Measurements from ENCODE around the gene BATF2.

The BATF2 gene

GRCh38 chr11:64970731-64971151 lies 26.0 kb downstream of the BATF2 start:
- in situ Hi-C loops (cut with MboI; ENCODE audit: low sequenced_read_pairs) = no loop called here

DNA sequence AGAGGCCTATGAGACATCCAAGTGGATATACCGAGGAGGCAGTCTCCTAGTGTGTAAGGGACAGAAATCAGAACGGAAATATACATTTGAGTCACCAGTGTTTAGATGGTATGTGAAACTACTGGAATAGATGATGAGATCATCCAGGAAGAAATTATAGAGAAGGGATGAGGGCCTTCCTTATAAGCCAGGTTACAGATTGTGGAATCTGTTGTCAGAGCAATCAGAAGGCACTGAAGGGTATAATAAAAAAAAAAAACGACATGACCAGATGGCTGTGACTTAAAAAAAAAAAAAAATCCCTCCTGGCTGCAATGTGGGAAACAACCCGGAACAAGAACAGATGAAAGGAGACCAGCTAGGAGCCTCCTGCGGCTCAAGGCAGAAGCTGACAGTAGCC lies 27.6 kb downstream of the BATF2 start:
- in situ Hi-C loops (cut with MboI; ENCODE audit: low sequenced_read_pairs) = no loop called here

GRCh38 chr11:64967375-64967774 lies 29.4 kb downstream of the BATF2 start:
- in situ Hi-C loops (cut with MboI; ENCODE audit: low sequenced_read_pairs) = no loop called here

DNA sequence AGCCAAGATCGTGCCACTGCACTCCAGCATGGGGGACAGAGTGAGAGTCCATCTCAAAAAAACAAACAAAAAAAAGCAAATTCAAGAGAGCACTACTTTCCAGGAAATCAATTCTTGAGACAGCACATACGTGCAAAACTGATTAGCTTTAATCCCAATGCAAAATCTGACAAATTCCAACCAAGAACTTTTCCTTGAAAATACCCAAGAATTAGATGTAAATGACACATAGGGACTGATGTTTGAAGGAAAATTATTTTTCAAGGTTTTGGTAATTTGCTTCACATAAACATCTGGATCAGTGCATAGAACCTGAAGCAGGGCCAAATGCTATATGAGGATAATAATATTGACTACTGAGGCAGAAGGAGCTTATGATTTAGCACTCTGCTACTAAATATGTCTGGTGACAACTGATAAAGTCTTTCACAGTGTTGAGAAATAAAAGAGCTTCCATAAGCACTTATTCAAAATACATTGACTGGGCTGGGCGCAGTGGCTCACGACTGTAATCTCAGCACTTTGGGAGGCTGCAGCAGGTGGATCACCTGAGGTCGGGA lies 33.6 kb downstream of the BATF2 start:
- in situ Hi-C loops (cut with MboI; ENCODE audit: low sequenced_read_pairs) = no loop called here

- in situ Hi-C loops (cut with MboI; ENCODE audit: low sequenced_read_pairs) = no loop called here
Observed at GRCh38 chr11:64960719-64961118, 36.1 kb downstream of the BATF2 start.

DNA sequence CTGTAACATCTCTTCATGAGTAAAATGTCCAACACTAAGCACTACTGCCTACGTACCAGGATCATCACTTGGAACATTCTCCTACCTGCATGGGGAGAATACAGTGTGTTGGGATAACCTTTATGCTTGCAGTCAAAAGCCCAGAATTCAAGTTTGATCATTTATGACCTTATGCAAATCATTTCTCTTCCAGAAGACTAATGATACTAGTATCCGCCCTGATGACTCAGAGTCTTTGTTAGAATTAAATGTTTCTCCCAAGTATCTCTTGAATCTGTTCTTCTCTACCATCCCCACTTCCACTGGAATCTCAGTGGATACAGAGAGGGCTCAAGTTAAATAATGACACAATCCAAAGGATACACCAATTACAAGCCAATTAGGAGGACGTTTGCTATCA lies 37.3 kb downstream of the BATF2 start:
- in situ Hi-C loops (cut with MboI; ENCODE audit: low sequenced_read_pairs) = no loop called here

DNA sequence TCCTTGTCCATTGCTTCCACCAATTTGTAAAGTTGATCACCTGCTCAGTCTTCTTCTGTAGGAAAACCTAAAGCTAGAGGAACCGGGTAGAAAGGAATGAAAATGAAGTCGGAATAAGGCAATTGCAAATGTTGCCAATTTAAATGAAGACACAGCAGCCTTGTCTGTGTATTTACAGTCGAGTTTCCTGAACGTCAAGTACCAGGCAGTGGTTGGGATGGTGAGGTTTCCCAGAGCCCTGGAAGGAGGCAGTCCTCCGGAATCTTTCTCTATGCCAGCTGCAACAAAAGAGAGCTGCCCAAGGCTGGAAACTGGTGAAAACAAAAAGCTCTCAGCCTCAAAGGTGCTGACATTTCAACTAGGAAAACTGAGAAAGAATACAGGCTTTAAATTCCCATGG lies 42.6 kb downstream of the BATF2 start:
- in situ Hi-C loops (cut with MboI; ENCODE audit: low sequenced_read_pairs) = no loop called here

DNA sequence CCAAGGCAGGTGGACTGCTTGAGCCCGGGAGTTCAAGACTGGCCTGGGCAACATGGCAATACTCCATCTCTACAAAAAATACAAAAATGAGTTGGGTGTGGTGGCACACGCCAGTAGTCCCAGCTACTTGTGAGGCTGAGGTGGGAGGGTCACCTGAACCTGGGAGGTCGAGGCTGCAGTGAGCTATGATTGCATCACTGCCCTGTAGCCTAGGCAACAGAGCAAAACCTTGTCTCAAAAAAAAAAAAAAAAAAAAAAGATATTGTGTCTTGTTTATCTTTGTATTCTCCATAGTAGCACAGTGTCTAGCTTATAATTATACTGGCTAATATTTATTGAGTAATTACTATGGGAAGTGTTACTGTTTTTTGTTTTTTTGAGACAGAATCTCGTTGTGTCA lies 45.2 kb downstream of the BATF2 start:
- in situ Hi-C loops (cut with MboI; ENCODE audit: low sequenced_read_pairs) = no loop called here

GRCh38 chr11:64947208-64947814 lies 49.5 kb downstream of the BATF2 start:
- in situ Hi-C loops (cut with MboI; ENCODE audit: low sequenced_read_pairs) = no loop called here
